Measurements from ENCODE around the gene GIPC2.

GRCh38 chr1:78070758-78071157, 25.0 kb downstream of the GIPC2 start:
- TF ChIP-seq CTCF (IDR thresholded peaks at IDR 0.05) (no peak), POLR2AphosphoS5 (IDR thresholded peaks at IDR 0.05; ENCODE audit: low read depth, low read length) (no peak), REST (IDR thresholded peaks at IDR 0.05; ENCODE audit: insufficient read depth in 1 of 2, low read depth in 2 of 2, low read length in 1 of 2) (no peak)

Measured in Panc1 (cell line).